NCI-H2227 treated with DMSO at 0.1 percent for 48 hours (cell line): ENCODE data around the gene TRAM2.

Source experiments
- DNase-seq: peaks from one replicate; lab custom pipeline; 2025; lab: John Stamatoyannopoulos, UW

TRAM2 gene

DNA sequence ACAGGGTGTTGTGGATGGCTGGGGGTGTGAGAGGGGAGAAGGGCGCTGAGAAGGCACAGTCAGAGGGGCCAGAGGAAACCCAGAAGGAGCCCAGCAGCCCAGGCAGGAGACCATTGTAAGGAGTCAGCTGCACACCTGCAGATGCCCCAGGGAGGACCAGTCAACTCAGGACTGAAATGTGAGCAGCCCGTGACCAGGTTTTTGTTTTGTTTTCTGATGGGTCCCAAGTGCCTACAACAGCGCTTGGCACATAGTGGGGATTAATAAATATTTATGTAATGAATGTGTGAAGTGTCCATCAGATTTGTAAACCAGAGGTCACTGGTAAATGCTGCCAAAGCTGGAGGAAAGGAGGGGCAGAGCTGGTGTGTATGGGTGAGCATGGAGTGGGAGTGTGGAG is 30.2 kb downstream of the TRAM2 start:
- no peak for DNase-seq

DNA sequence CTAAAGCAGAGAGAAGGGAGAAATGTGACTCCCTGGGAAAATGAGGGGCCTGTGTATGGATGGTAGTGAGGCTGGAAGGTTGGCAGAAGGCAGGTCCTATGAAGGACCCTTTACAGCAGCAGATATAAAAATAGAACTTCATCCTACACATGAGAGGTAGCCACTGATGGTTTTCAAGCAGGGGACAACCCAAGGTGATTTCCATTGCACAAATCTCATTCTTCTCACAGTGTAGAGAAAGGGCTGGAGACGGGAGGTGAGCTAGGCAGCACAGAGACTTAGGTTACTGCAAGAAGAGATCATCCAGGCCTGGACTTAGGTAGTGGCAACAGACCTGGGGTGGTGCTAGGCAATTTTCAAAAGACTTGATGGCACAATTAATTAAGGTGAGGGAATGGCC is 30.7 kb downstream of the TRAM2 start:
- DNase-seq = no peak

- DNase-seq = no peak
Measured at GRCh38 chr6:52545406-52546119, 31.3 kb downstream of the TRAM2 start.

DNA sequence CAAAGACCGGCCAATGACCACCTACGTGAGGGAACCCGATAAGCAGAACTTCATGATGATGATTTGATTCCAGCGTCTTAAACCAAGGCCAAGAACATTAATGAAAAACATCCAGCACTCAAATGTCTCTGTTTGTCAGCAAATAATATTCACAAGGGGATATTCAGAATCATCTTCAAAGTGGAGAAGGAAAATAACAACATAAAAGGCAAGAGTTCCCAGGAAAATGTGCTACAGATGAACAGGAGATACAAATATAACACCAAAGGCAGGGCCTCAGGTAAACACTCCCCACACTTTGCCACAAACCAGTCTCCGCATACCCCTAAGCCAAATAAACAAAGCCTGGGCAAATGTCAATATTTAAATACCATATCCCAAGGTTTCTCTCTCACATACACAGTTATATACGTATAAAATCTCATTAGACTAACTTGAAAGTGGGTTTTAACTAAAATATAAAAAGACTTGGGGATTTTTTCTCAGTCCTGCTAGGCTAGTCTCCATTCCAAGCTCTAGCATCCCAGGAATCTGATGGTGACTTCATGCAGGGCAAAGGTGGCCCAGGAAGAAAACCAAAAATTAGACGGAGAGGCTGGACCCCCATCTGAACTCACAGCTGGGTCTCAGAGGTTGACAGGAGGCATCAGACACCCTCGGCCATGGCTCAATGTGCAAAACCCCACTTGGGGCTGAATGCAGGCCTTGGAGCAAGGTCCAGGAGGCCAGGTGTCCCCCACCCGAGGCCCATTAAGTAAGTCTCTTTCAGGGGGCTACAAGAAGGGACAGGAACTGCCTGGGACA is 32.1 kb downstream of the TRAM2 start:
- DNase-seq = no peak

DNA sequence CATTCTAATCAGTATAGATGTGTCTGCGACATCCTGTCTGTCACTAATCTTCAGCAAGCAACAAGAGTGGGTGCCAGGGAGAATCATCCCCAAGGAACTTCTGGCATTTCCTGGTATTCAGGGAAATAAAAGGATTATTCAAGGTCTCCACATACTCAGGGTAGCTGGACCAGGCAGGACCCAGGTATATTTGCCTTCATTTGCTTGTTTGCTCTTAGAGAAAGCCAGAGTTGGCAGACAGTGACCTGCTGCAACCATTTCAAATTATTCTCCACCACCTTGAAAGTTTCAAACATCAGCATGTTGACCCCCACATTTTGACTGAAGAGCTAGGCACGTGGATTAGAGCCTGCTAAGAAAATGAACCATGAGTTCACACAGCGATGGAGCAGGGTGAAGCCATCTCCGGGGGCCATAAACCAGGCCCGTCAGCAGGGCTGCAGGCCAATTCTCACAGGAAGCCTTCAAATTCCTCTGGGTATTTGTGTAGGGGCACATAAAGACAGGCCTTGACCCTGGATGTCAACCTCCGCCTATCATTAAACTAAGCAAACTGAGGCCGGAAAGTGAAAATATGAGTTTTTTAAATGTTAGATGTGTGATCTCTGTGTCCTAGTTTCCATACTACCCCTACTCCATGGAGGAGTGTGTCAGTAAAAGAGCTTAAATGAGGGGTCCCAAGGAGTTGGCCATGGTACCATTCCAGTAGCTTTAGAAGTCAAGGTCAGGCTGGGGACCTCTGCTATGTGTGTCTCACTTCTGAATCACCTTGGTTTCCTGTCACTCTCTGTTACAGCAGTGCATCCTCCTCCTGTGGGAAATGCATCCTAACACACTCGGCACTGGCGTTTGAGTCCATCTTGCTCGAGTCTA is 32.9 kb downstream of the TRAM2 start:
- no peak for DNase-seq

- DNase-seq = no peak
Measured at GRCh38 chr6:52543262-52543661, 33.6 kb downstream of the TRAM2 start.

- DNase-seq = no peak
Measured at GRCh38 chr6:52541135-52541534, 35.7 kb downstream of the TRAM2 start.

DNA sequence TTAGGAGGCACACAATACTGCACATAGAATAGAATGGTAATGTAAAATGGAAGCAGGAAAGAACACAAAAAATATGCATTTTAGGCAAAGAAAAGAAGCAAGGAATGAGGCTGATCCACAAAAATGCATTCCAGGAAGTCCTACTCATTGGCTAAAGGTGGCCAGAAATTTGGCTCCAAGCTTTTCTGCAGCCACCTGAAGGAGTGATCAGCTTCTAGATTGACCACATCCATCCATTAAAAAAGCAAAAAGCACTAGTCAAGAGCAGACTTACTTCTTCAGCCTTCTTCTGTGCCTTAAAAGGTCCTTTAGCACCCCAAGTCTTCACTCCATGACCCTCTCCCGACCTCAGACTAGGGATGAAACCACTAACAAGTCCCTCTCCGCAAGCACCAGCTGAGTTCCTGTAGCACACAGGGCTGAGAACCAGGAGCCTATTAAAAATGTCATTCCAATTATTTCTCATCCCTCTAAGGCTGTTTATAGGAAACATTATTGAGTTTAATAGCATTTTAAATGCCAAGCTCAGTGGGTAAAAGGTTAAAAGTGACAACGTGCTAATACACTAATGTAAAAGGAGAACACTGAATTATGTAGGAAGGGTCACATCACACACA is 36.5 kb downstream of the TRAM2 start:
- DNase-seq = no peak

GRCh38 chr6:52539607-52540006 is 37.3 kb downstream of the TRAM2 start:
- DNase-seq = no peak

GRCh38 chr6:52538901-52539354 is 37.9 kb downstream of the TRAM2 start:
- DNase-seq = no peak

- no peak for DNase-seq
Measured at GRCh38 chr6:52538252-52538900, 38.5 kb downstream of the TRAM2 start.

DNA sequence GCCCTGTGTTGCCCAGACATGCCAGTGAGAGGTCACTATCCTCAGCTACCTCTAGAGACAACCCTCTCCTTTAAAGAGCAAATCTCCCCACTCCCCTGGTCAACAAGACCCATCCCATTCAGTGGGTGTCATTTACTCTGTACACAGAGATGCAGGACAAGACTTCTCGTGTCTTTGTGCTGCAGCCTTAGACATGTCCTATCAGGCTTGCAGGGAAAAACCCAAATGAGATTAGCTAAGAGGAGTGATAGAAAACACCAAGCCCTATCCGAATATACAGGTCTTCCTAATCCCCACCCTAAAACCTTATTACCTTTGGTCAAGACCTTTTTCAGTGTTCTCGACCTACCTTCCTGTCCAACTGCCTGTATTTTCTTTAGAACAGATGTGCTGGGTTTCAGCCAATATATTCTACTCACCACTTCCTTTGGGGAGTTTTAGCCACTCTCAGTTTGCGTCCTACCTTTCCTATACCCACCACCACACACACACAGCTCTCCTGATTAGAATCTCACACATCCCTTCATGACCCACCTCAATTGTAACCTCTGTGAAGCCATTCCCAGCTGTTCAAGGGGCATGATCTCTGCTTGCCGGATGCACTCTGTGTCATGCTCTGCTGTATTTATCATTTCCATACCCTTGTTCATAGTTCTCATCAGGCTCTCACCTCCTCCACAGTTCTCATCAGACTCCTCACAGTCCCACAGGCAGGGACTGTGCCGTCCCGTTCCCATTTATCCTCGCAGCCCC is 39.7 kb downstream of the TRAM2 start:
- no peak for DNase-seq

GRCh38 chr6:52536424-52536916 is 40.4 kb downstream of the TRAM2 start:
- DNase-seq = no peak

DNA sequence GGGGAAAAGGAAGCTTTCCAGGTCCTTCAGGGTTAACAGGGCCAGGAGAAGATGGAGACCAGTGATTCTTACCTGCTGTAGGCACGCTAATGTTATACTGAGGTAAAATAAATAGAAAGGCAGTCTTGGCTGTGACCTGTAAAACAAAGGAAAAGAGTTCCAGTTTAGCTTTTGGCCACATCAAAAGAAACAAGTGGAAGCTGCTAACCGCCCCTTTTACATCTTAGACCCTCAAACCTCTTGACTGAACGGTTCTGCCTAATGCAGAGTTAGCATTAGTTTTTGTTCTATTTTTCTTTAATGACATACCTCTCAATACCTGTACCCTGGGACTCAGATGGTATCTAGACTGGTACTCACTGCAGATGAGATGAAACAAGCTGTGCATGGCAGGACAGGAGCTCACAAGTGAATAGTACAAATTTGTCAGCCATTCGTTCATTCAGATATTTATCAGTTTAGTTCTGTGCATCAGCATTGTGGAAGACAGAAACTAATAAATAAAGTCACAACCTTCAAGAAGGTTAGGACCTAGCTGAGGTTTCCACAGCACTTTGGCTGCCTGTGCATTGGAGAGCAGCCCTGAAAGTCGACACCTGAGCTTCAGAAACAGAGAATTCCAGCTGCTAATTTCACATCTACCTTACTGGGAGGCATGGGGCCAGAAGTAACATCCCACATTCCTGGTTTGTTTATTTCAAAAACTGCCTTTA is 41.0 kb downstream of the TRAM2 start:
- no peak for DNase-seq

DNA sequence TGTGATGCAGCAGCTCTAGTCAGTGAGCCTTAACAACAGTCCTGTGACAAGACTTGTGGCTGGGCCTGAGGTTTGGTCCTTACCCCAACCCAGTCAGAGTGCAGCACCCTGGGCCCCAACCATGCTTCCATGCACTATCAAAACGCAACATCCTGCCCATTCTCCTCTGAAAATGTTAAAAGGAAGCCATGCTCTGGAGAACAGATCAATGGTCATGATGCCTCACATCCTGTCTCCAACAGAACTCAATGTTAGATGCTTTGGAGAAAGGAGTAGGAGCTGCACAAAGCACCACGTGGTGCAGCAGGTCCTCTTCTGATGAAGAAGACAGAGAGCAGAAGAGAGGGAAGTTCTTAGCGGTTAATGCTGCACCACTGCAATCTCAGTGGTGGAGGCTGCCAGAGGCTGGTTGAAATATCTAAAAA is 41.9 kb downstream of the TRAM2 start:
- DNase-seq = no peak

DNA sequence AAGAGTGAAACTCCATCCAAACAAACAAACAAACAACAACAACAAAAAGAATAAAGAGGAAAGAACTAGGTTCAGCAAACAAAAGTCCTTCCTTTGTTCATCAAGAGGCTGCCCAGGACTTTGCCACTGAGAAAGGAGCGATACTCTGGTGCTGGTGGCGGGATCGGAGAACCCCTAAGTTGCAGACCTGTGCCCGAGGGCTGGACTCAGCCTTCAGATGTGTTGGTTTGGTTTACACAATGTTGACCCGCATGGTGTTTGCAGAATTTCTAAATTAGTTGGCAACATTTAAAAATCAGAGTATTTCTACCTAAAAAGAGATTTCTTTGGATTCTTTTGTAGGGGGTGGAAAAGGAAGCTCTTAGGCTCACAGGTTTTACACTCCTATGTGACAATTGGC is 42.5 kb downstream of the TRAM2 start:
- DNase-seq = no peak

- no peak for DNase-seq
Measured at GRCh38 chr6:52533491-52533890, 43.4 kb downstream of the TRAM2 start.

DNA sequence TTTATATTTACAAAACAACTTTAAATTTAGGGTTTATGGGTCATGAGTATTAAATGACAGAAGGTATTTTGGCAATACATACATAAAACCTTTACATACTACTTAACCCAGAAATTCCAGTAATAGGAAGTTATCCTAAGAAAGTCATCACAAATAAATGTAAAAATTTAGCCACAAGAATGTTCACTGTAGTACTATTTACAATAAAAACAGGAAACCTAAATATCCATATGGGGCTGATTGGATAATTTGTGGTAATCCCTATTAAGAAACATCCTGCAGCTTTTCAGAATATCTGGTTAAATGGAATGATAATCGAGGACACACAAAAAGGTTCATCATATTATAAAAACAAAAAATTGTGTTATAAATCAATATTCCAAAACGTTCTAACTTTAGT is 44.4 kb downstream of the TRAM2 start:
- no peak for DNase-seq

GRCh38 chr6:52531834-52532233 is 45.0 kb downstream of the TRAM2 start:
- no peak for DNase-seq

GRCh38 chr6:52531396-52531795 is 45.5 kb downstream of the TRAM2 start:
- no peak for DNase-seq
